HepG2 (cell line): ENCODE results near the gene GTF2E1. TPM values are rescaled to one million over a fixed set of nuclear protein-coding genes. Genes with fewer than 3 reads are reported as not detected.

Experiments used
- ATAC-seq: fragments of 200-7000 bp; cut with Tn5 transposase; 3 replicates; pipeline ENCODE4 v1.9.1; 2020; ENCODE audit warnings: mild to moderate bottlenecking, moderate library complexity
- BruUV-seq: library from RNA; stranded (reverse); fragments of 400-500 nt; replicated peaks from 2 replicates; lab custom pipeline; 2021; lab: Mats Ljungman, UMichigan
- CTCF ChIA-PET: fragments of 300-600 bp; formaldehyde crosslinking; extraction: SDS; loops from one replicate; lab custom pipeline; 2021; ENCODE audit warnings: low total read pairs, inconsistent platforms, low intra/inter-chr PET ratio; lab: Yijun Ruan, JAX
- POLR2A ChIA-PET: fragments of 350-600 bp; sonication (Branson Sonifier 250); formaldehyde crosslinking; loops from one replicate; lab custom pipeline; 2020; ENCODE audit warnings: antibody characterized with exemption, inconsistent platforms; lab: Yijun Ruan, JAX
- DNase-seq: peaks from one replicate; pipeline ENCODE4 v3.0.0-alpha.2; 2015; ENCODE audit warnings: low spot score
- FAIRE-seq: peaks from 3 replicates; lab custom pipeline; 2011; peaks lifted over from hg19 to GRCh38; lab: Jason Lieb, UNC
- H2AFZ ChIP-seq: one replicate; pipeline ENCODE4 v1.6.1; 2011; ENCODE audit warnings: low read length, inconsistent platforms
- H3K27ac ChIP-seq: fragments of 300-600 bp; 3 replicates; pipeline ENCODE4 v1.8.0; 2011; ENCODE audit warnings: mixed run types, mild to moderate bottlenecking, mixed read lengths, low read length, inconsistent platforms; ENCODE audit not compliant: insufficient read depth; ENCODE audit errors: extremely low read length
- H3K27me3 ChIP-seq, 2 experiments: fragments of 200-600 bp in 1 of 2; 2 replicates in 1 of 2; 3 replicates in 1 of 2; pipeline versions ENCODE4 v1.6.0 to v1.8.0; 2011; ENCODE audit warnings: low read length in 2 of 2, mild to moderate bottlenecking in 2 of 2, moderate library complexity in 2 of 2, inconsistent platforms in 1 of 2; ENCODE audit not compliant: insufficient read depth in 2 of 2, control insufficient read depth in 1 of 2
- H3K36me3 ChIP-seq, 2 experiments: fragments of 200-600 bp in 1 of 2; replicated peaks in 1 of 2; 2 replicates in 1 of 2; 3 replicates in 1 of 2; pipeline versions ENCODE4 v1.5.1 to v1.8.0; 2011; ENCODE audit warnings: low read length in 2 of 2, inconsistent platforms in 1 of 2; ENCODE audit not compliant: insufficient read depth in 2 of 2, control insufficient read depth in 1 of 2
- H3K4me1 ChIP-seq: 2 replicates; pipeline ENCODE4 v1.5.1; 2012; ENCODE audit warnings: low read length, inconsistent platforms; ENCODE audit not compliant: insufficient read depth
- H3K4me2 ChIP-seq: 2 replicates; pipeline ENCODE4 v1.6.0; 2011; ENCODE audit warnings: low read depth, low read length, inconsistent platforms
- H3K4me3 ChIP-seq, 3 experiments: fragments of 200-600 bp in 1 of 3; sonication (generic), shearing (Covaris generic) in 1 of 3; replicated peaks in 1 of 3; 2 replicates each; pipeline ENCODE4 v1.5.1; 2011 to 2016; ENCODE audit warnings: low read length in 3 of 3, inconsistent platforms in 2 of 3, low read depth in 2 of 3, mild to moderate bottlenecking in 2 of 3, control low read depth in 1 of 3, mixed read lengths in 1 of 3; ENCODE audit not compliant: insufficient read depth in 1 of 3
- H3K79me2 ChIP-seq: one replicate; pipeline ENCODE4 v1.6.1; 2011; ENCODE audit warnings: low read length, inconsistent platforms; ENCODE audit not compliant: insufficient read depth
- H3K9ac ChIP-seq: 2 replicates; pipeline ENCODE4 v1.6.0; 2011; ENCODE audit warnings: mild to moderate bottlenecking, low read depth, low read length, inconsistent platforms; ENCODE audit not compliant: insufficient read depth
- H3K9me3 ChIP-seq: 2 replicates; pipeline ENCODE4 v1.5.1; 2012; ENCODE audit warnings: mild to moderate bottlenecking, low read length
- H4K20me1 ChIP-seq: 2 replicates; pipeline ENCODE4 v1.6.0; 2011; ENCODE audit warnings: inconsistent platforms, mild to moderate bottlenecking, low read length, moderate library complexity; ENCODE audit not compliant: insufficient read depth
- MAX ChIP-seq: IDR thresholded peaks from 2 replicates; pipeline ENCODE4 v1.6.1; 2012; ENCODE audit warnings: inconsistent platforms
- NFAT5 ChIP-seq: sonication (generic); formaldehyde crosslinking; IDR thresholded peaks from 2 replicates; pipeline ENCODE4 v1.4.0; 2020; ENCODE audit warnings: missing genetic modification reagents
- ZBED4 ChIP-seq: sonication (generic); formaldehyde crosslinking; IDR thresholded peaks from 2 replicates; pipeline ENCODE4 v1.4.0; 2020; ENCODE audit warnings: missing genetic modification reagents, borderline replicate concordance
- ZNF407 ChIP-seq: sonication (generic); formaldehyde crosslinking; IDR thresholded peaks from one replicate; pipeline ENCODE4 v1.5.1; 2020; ENCODE audit warnings: mild to moderate bottlenecking, missing genetic modification reagents; ENCODE audit errors: not compliant biosample characterization
- WGBS: methylation state at CpG from one replicate; pipeline ENCODE4 v1.1.6; 2017; ENCODE audit warnings: low lambda C conversion rate; 5-methylcytosine and 5-hydroxymethylcytosine counted together
- in situ Hi-C: cut with HindIII; loops from 2 replicates; pipeline ENCODE4 v1.10.0; 2017; ENCODE audit warnings: low pct_unique_long_range_greater_than_20kb; ENCODE audit not compliant: extremely low pct_ligation_motif_present
- intact Hi-C: fragments of 100-400 bp; cut with micrococcal nuclease; formaldehyde crosslinking; loops from one replicate; pipeline ENCODE4 v1.10.0; 2022; ENCODE audit not compliant: unreplicated experiment
- polyA plus RNA-seq, 8 experiments: library from polyadenylated mRNA; depleted of rRNA in 3 of 8; stranded (reverse) in 7 of 8; unstranded in 1 of 8; fragments of >200 nt; fragmentation: Illumina TruSeq in 4 of 8; extraction: Trizol in 4 of 8; gene quantifications; 2 replicates each; pipeline versions ENCODE4 v1.2.1 to v1.2.3, GENCODE V29; 2011 to 2016; ENCODE audit warnings: low read depth in 4 of 8, missing spikeins in 1 of 8, mixed read lengths in 1 of 8; ENCODE audit not compliant: insufficient read depth in 1 of 8
- total RNA-seq, 5 experiments: library from RNA; depleted of rRNA; stranded (reverse); fragments of >200 nt; fragmentation: Illumina TruSeq; extraction: Trizol; gene quantifications; 2 replicates each; pipeline ENCODE4 v1.2.3, GENCODE V29; 2016; ENCODE audit warnings: low read depth in 1 of 5

GTF2E1 gene
- total and polyA plus RNA-seq, 2 of the 13 experiments (the other 11 are each of a cell fraction or from before 2014, with no cell fraction given), result 7.7 to 21.5 TPM

- TF ChIP-seq NFAT5 (CRISPR knock-in tag) (no peak), ZBED4 (no peak)
Measured at GRCh38 chr3:120767106-120767505, 24.6 kb downstream of the GTF2E1 start (continued).

- Histone ChIP-seq H3K9ac (no peak overlapping the region), H3K4me1 (peaks cover 20% of the 10 kb centered on the region), H3K9me3 (no peaks in the 10 kb centered on the region), H3K36me3 (peaks cover 3 to 28% of the 10 kb centered on the region in 2 experiments), H3K27me3 (no peaks in the 10 kb centered on the region), H4K20me1 (no peaks in the 10 kb centered on the region), H3K4me2 (no peak overlapping the region), H3K79me2 (peaks cover 17% of the 10 kb centered on the region), H3K27ac (no peak overlapping the region), H2AFZ (no peak overlapping the region), H3K4me3 (no peak overlapping the region)
- BruUV-seq, result no TSS peak
- ChIA-PET POLR2A (no interaction called here), CTCF (no interaction called here)
- ATAC-seq (no peak), DNase-seq (no peak), FAIRE-seq (no peak)
- in situ Hi-C loops, result no loop called here
- WGBS, result 100% methylated on average over 2 of the region's 2 CpGs
- intact Hi-C loops, result no loop called here
- TF ChIP-seq ZNF407 (no peak), MAX (no peak)
Measured at GRCh38 chr3:120769436-120769835, 26.9 kb downstream of the GTF2E1 start.
